Measurements from ENCODE around the gene ELMO1.
A peak's percentile ranks its signal among the peaks of the same experiment; 100 is the strongest.

The ELMO1 gene

DNA sequence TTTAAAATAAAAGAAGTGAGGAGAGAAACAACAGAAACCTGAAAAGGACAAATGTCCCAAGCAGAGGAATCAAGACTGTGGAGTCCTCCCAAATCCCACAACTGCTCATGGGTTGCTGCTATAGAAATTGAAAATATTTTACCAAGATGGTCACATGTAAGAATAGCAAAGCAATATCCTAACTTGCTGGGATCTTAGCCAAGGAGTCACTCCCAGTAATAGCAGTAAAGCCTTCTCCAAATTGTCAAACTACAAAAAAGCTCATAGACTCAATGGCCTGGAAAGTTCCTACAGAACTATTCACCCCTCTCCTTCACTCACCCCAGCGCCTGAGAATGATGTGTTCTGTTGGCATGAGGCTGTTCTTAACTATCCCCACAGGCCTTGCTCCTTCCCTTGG lies 186.5 kb downstream of the ELMO1 start:
- Histone ChIP-seq H3K27ac (ENCODE audit: insufficient read depth in 1 of 2, low read depth in 1 of 2, low read length in 2 of 2, poor library complexity in 1 of 2, severe bottlenecking in 2 of 2) (no peak overlapping the region), H3K9me3 (ENCODE audit: control extremely low read depth in 1 of 5, control insufficient read depth in 4 of 5, insufficient read depth in 2 of 5, low read depth in 1 of 5, low read length in 4 of 5) (no peaks in the 10 kb centered on the region), H3K27me3 (replicated peaks in 2 of 5; ENCODE audit: control insufficient read depth in 4 of 5, insufficient read depth in 5 of 5, low read length in 4 of 5) (no peaks in the 10 kb centered on the region), H3K36me3 (ENCODE audit: control insufficient read depth in 4 of 4, insufficient read depth in 4 of 4, low read length in 3 of 4) (peaks cover 2 to 38% (median 16%) of the 10 kb centered on the region in 4 experiments), H3K4me3 (ENCODE audit: control insufficient read depth in 1 of 7, extremely low read depth in 1 of 7, insufficient read depth in 4 of 7, low read depth in 2 of 7, low read length in 6 of 7) (no peak overlapping the region), H3K4me1 (ENCODE audit: control extremely low read depth in 1 of 4, control insufficient read depth in 4 of 4, insufficient read depth in 4 of 4, low read length in 3 of 4) (peaks cover 27 to 52% (median 45%) of the 10 kb centered on the region in 4 experiments)
- DNase-seq, result no peak
- no CpG with 5 or more reads among the region's 1 CpG for WGBS (ENCODE audit: insufficient coverage)
- POLR2A ChIA-PET, result no interaction called here
- CTCF ChIA-PET, result interaction anchor here (0.7 to 1.3 kb wide), 5 partner anchors 8 to 91 kb away, joined by 3 to 6 read pairs (median 4); no protein-coding TSS in a partner anchor

DNA sequence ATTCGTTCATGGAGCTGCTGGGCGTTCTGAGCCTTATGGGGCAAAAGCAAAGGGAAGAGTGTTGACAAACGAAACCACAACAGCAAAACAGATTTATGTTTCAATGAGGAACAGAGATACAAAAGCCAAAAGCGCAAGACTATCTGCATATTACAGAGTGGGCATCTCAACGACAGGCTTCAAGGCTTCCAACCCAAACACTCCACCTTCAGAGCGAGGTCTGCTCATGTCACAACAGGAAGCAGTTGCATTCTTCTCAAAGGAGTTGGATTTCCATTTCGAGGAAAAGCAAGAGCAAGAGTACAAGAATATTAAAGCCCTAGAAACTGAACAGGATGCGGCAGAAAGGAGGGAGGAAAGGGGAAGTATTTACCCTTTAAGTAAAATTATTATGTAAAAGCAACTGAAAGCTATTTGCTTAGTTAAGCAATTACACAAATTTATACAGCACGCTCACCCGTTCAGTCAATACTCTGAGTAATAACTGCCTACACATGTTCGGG lies 189.3 kb downstream of the ELMO1 start:
- POLR2A ChIA-PET, result no interaction called here
- CTCF ChIA-PET, result interaction anchor here (1.3 to 1.8 kb wide), 3 partner anchors 10 to 187 kb away, joined by 3 to 4 read pairs (median 3); no protein-coding TSS in a partner anchor
- WGBS (ENCODE audit: insufficient coverage), result 18% methylated on average over 9 of the region's 11 CpGs

DNA sequence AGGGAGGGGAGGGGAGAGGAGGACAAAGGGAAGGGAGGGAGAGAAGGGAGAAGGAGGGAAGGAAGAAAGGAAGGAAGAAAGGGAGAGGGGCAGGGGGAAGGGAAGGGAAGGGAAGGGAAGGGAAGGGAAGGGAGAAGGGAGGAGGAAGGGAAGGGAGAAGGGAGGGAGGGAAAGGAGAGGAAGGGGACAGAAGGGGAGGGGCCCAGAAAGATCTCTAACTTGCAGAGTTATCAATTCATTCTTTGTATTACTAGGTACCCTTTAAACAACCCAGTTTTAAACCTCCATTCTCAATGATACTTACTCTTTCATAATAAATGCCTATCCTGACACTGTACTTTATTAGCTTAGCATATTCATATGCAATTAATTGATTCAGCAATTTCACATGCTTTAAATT lies 192.0 kb downstream of the ELMO1 start:
- H3K27ac ChIP-seq (ENCODE audit: insufficient read depth in 1 of 2, low read depth in 1 of 2, low read length in 2 of 2, poor library complexity in 1 of 2, severe bottlenecking in 2 of 2), result no peak overlapping the region
- ChIA-PET POLR2A (no interaction called here), CTCF (no interaction called here)

More for the DNA sequence above, 189.3 kb downstream of the ELMO1 start:
- peaks cover 14 to 30% (median 24%) of the 10 kb centered on the region in 4 experiments for H3K4me1 ChIP-seq (ENCODE audit: control extremely low read depth in 1 of 4, control insufficient read depth in 4 of 4, insufficient read depth in 4 of 4, low read length in 3 of 4)
- H3K27ac ChIP-seq (ENCODE audit: insufficient read depth in 1 of 2, low read depth in 1 of 2, low read length in 2 of 2, poor library complexity in 1 of 2, severe bottlenecking in 2 of 2), result peak overlapping the region in 1 of 2 experiments; percentile 46
- peak in 2 of 3 donors; percentile 55 to 67 for DNase-seq
- H3K36me3 ChIP-seq (ENCODE audit: control insufficient read depth in 4 of 4, insufficient read depth in 4 of 4, low read length in 3 of 4), result peaks cover 6 to 65% (median 34%) of the 10 kb centered on the region in 4 experiments
- H3K27me3 ChIP-seq (replicated peaks in 2 of 5; ENCODE audit: control insufficient read depth in 4 of 5, insufficient read depth in 5 of 5, low read length in 4 of 5), result no peaks in the 10 kb centered on the region
- H3K4me3 ChIP-seq (ENCODE audit: control insufficient read depth in 1 of 7, extremely low read depth in 1 of 7, insufficient read depth in 4 of 7, low read depth in 2 of 7, low read length in 6 of 7), result peak overlapping the region in 3 of 7 experiments; percentile 6 to 52 (median 34)
- H3K9me3 ChIP-seq (ENCODE audit: control extremely low read depth in 1 of 5, control insufficient read depth in 4 of 5, insufficient read depth in 2 of 5, low read depth in 1 of 5, low read length in 4 of 5), result no peaks in the 10 kb centered on the region

DNA sequence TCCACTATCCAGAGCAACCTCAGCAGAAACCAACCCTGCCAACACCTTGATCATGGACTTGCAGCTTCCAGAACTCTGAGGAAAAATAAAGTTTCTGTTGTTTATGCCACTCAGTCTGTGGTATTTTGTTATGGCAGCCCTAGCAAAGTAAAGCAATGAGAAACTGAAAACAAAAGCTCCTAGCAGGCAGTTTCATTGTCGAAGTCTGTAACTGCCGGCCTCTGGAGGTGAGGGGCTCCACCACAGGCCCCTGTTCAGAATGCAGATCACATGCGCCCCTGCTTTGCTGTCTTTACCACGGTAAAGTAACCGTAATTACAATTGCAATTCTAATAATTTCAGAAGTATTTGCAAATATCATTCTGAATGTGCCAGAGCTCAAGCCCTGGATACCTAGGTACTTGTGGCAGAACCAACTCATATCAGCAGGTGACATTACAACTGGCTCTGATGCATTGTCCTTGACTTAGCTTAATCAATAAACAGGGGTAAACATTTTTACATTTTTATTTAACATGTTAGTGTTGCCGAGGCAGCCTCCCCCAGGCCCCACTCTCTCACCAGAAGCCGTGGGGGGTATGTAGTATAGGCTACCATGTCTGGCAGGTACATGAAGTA lies 193.2 kb downstream of the ELMO1 start:
- Histone ChIP-seq H3K36me3 (ENCODE audit: control insufficient read depth in 4 of 4, insufficient read depth in 4 of 4, low read length in 3 of 4) (peaks cover 4 to 63% (median 35%) of the 10 kb centered on the region in 4 experiments), H3K27ac (ENCODE audit: insufficient read depth in 1 of 2, low read depth in 1 of 2, low read length in 2 of 2, poor library complexity in 1 of 2, severe bottlenecking in 2 of 2) (no peak overlapping the region), H3K27me3 (replicated peaks in 2 of 5; ENCODE audit: control insufficient read depth in 4 of 5, insufficient read depth in 5 of 5, low read length in 4 of 5) (no peaks in the 10 kb centered on the region), H3K4me1 (ENCODE audit: control extremely low read depth in 1 of 4, control insufficient read depth in 4 of 4, insufficient read depth in 4 of 4, low read length in 3 of 4) (peaks cover 8 to 20% (median 16%) of the 10 kb centered on the region in 4 experiments), H3K9me3 (ENCODE audit: control extremely low read depth in 1 of 5, control insufficient read depth in 4 of 5, insufficient read depth in 2 of 5, low read depth in 1 of 5, low read length in 4 of 5) (peaks cover 0 to 4% (median 0%) of the 10 kb centered on the region in 5 experiments), H3K4me3 (ENCODE audit: control insufficient read depth in 1 of 7, extremely low read depth in 1 of 7, insufficient read depth in 4 of 7, low read depth in 2 of 7, low read length in 6 of 7) (no peak overlapping the region)
- no CpG with 5 or more reads among the region's 7 CpGs for WGBS (ENCODE audit: insufficient coverage)
- CTCF ChIA-PET, result interaction anchor here (0.9 to 1.9 kb wide), 3 partner anchors 13 to 16 kb away, joined by 4 to 5 read pairs (median 5); no protein-coding TSS in a partner anchor
- DNase-seq, result no peak
- POLR2A ChIA-PET, result no interaction called here

More for the DNA sequence above, 192.0 kb downstream of the ELMO1 start:
- H3K36me3 ChIP-seq (ENCODE audit: control insufficient read depth in 4 of 4, insufficient read depth in 4 of 4, low read length in 3 of 4), result peaks cover 4 to 64% (median 34%) of the 10 kb centered on the region in 4 experiments
- H3K4me1 ChIP-seq (ENCODE audit: control extremely low read depth in 1 of 4, control insufficient read depth in 4 of 4, insufficient read depth in 4 of 4, low read length in 3 of 4), result peaks cover 14 to 26% (median 21%) of the 10 kb centered on the region in 4 experiments
- H3K4me3 ChIP-seq (ENCODE audit: control insufficient read depth in 1 of 7, extremely low read depth in 1 of 7, insufficient read depth in 4 of 7, low read depth in 2 of 7, low read length in 6 of 7), result no peak overlapping the region
- H3K27me3 ChIP-seq (replicated peaks in 2 of 5; ENCODE audit: control insufficient read depth in 4 of 5, insufficient read depth in 5 of 5, low read length in 4 of 5), result no peaks in the 10 kb centered on the region
- DNase-seq, result no peak
- H3K9me3 ChIP-seq (ENCODE audit: control extremely low read depth in 1 of 5, control insufficient read depth in 4 of 5, insufficient read depth in 2 of 5, low read depth in 1 of 5, low read length in 4 of 5), result peaks cover 0 to 4% (median 0%) of the 10 kb centered on the region in 5 experiments

DNA sequence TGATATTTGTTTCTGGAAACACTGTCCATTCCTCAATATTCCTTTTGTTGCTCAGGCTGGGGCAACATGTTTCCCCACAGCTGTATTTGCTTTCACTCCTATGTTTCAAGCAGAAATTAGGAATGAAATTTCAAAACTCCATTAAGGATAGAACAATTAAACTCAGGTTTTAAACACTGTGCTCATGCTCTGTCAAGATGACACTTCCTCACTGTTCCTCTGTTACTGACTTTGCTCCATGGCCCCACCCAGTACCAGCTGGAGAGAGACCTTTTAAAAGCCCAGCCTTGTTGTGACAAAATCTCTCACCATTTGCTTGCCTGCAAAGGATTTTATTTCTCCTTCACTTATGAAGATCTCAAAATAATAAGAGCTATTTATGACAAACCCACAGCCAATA lies 197.4 kb downstream of the ELMO1 start:
- H3K36me3 ChIP-seq (ENCODE audit: control insufficient read depth in 4 of 4, insufficient read depth in 4 of 4, low read length in 3 of 4), result peaks cover 11 to 48% (median 39%) of the 10 kb centered on the region in 4 experiments
- peaks cover 0 to 3% (median 0%) of the 10 kb centered on the region in 4 experiments for H3K4me1 ChIP-seq (ENCODE audit: control extremely low read depth in 1 of 4, control insufficient read depth in 4 of 4, insufficient read depth in 4 of 4, low read length in 3 of 4)
- ChIA-PET CTCF (interaction anchor here (0.9 kb wide), 1 partner anchor 16 kb away, joined by 3 read pairs; no protein-coding TSS in a partner anchor), POLR2A (no interaction called here)
- H3K27me3 ChIP-seq (replicated peaks in 2 of 5; ENCODE audit: control insufficient read depth in 4 of 5, insufficient read depth in 5 of 5, low read length in 4 of 5), result no peaks in the 10 kb centered on the region
- no peak overlapping the region for H3K4me3 ChIP-seq (ENCODE audit: control insufficient read depth in 1 of 7, extremely low read depth in 1 of 7, insufficient read depth in 4 of 7, low read depth in 2 of 7, low read length in 6 of 7)
- H3K27ac ChIP-seq (ENCODE audit: insufficient read depth in 1 of 2, low read depth in 1 of 2, low read length in 2 of 2, poor library complexity in 1 of 2, severe bottlenecking in 2 of 2), result no peak overlapping the region
- peaks cover 0 to 4% (median 0%) of the 10 kb centered on the region in 5 experiments for H3K9me3 ChIP-seq (ENCODE audit: control extremely low read depth in 1 of 5, control insufficient read depth in 4 of 5, insufficient read depth in 2 of 5, low read depth in 1 of 5, low read length in 4 of 5)
- DNase-seq, result no peak

DNA sequence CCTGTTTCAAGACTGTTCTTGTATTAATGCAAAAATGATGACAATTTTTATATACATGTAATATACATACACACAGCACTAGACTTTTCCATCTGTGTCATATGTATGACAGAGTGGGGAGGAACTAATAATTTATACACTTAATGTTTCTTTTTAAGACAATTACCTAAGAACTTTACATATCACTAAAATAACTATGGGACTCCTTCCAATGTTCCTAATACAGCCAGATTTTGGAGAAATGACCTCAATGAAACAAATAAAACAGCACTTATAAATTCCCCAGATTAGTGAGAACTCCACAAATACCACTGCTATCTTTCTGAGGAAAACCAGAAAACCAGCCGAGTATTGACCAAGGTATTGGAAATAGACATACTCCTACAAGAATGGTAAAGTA lies 199.4 kb downstream of the ELMO1 start:
- H3K4me3 ChIP-seq (ENCODE audit: control insufficient read depth in 1 of 7, extremely low read depth in 1 of 7, insufficient read depth in 4 of 7, low read depth in 2 of 7, low read length in 6 of 7), result no peak overlapping the region
- no CpG with 5 or more reads among the region's 1 CpG for WGBS (ENCODE audit: insufficient coverage)
- no peak for DNase-seq
- H3K27ac ChIP-seq (ENCODE audit: insufficient read depth in 1 of 2, low read depth in 1 of 2, low read length in 2 of 2, poor library complexity in 1 of 2, severe bottlenecking in 2 of 2), result no peak overlapping the region
- peaks cover 12 to 39% (median 28%) of the 10 kb centered on the region in 4 experiments for H3K36me3 ChIP-seq (ENCODE audit: control insufficient read depth in 4 of 4, insufficient read depth in 4 of 4, low read length in 3 of 4)
- peaks cover 0 to 3% (median 0%) of the 10 kb centered on the region in 4 experiments for H3K4me1 ChIP-seq (ENCODE audit: control extremely low read depth in 1 of 4, control insufficient read depth in 4 of 4, insufficient read depth in 4 of 4, low read length in 3 of 4)
- CTCF ChIA-PET, result interaction anchor here (0.7 to 2.0 kb wide), 3 partner anchors 9 to 16 kb away, joined by 3 to 4 read pairs (median 3); no protein-coding TSS in a partner anchor
- H3K27me3 ChIP-seq (replicated peaks in 2 of 5; ENCODE audit: control insufficient read depth in 4 of 5, insufficient read depth in 5 of 5, low read length in 4 of 5), result no peaks in the 10 kb centered on the region
- POLR2A ChIA-PET, result no interaction called here
- peaks cover 0 to 4% (median 0%) of the 10 kb centered on the region in 5 experiments for H3K9me3 ChIP-seq (ENCODE audit: control extremely low read depth in 1 of 5, control insufficient read depth in 4 of 5, insufficient read depth in 2 of 5, low read depth in 1 of 5, low read length in 4 of 5)

DNA sequence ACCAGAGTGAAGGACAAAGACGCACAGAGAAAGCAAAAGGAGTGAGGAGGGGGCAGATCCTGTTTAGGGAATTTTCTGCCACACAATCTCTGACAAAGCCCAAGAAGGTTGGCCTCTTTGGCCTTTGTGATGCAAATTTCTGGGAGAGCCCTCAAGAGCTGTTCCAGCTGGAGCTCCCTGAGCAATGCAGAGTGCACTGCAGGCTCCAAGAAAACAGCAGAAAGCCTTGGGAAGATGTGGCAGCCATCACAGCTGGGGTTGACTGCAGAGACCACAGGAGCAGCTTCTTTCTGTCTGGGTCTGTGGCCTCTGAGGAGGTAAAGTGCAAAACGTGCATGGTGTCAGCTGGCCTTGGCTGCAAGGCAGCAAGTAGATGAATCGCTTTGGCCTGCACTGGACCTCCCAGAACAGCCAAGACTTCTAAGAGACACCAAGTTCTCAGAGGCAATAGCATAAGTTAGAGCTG lies 200.2 kb downstream of the ELMO1 start:
- H3K9me3 ChIP-seq (ENCODE audit: control extremely low read depth in 1 of 5, control insufficient read depth in 4 of 5, insufficient read depth in 2 of 5, low read depth in 1 of 5, low read length in 4 of 5), result peaks cover 0 to 3% (median 0%) of the 10 kb centered on the region in 5 experiments
- H3K4me3 ChIP-seq (ENCODE audit: control insufficient read depth in 1 of 7, extremely low read depth in 1 of 7, insufficient read depth in 4 of 7, low read depth in 2 of 7, low read length in 6 of 7), result no peak overlapping the region
- peaks cover 12 to 39% (median 28%) of the 10 kb centered on the region in 4 experiments for H3K36me3 ChIP-seq (ENCODE audit: control insufficient read depth in 4 of 4, insufficient read depth in 4 of 4, low read length in 3 of 4)
- DNase-seq, result no peak
- H3K27ac ChIP-seq (ENCODE audit: insufficient read depth in 1 of 2, low read depth in 1 of 2, low read length in 2 of 2, poor library complexity in 1 of 2, severe bottlenecking in 2 of 2), result no peak overlapping the region
- no peaks in the 10 kb centered on the region for H3K27me3 ChIP-seq (replicated peaks in 2 of 5; ENCODE audit: control insufficient read depth in 4 of 5, insufficient read depth in 5 of 5, low read length in 4 of 5)
- peaks cover 0 to 3% (median 0%) of the 10 kb centered on the region in 4 experiments for H3K4me1 ChIP-seq (ENCODE audit: control extremely low read depth in 1 of 4, control insufficient read depth in 4 of 4, insufficient read depth in 4 of 4, low read length in 3 of 4)
- 92% methylated on average over 3 of the region's 3 CpGs for WGBS (ENCODE audit: insufficient coverage)
- CTCF ChIA-PET, result interaction anchor here (1.3 to 2.0 kb wide), 3 partner anchors 10 to 25 kb away, joined by 3 to 5 read pairs (median 4); no protein-coding TSS in a partner anchor
- POLR2A ChIA-PET, result no interaction called here
